ENCODE data around the gene ZNF710. TPM values are rescaled to one million over a fixed set of nuclear protein-coding genes. Genes with fewer than 3 reads are reported as not detected.

The ZNF710 gene
- total and polyA plus RNA-seq, 9 of the 15 experiments (the other 6 are each of a cell fraction or from before 2014, with no cell fraction given) = 0.56 to 14.2 (median 5.2) TPM

DNA sequence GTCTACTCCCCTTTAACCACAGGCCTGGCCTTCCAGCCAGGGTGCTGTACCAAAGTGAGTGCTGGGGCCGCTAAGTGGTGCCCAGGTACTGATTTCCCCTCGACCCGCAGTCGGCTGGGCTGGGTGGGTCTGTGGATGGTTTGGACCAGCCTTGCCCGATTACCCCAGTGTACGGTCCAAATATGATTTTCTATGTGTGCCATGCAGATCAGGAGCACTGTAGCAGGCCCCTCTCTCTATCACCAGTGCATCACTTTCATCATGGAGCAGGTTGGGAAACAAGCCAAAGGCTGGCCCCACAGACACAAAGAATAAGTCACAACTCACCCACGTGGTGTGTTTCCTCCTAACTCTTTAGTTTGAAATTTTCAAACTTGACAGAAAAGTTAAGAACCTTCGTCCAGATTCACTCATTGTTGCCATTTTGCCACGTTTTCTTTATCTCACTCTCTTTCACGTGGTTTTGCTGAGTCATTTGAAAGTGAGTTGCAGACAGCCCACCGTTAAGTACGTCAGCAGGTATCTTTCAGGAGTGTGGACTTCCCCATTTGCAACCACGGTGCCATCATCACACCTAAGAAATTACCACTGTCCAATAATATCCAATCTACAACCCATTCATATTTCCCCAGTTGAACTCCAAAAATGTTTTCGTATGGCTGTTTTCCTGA is 37.0 kb downstream of the ZNF710 start (continued):
- TF ChIP-seq, protein P1, sequence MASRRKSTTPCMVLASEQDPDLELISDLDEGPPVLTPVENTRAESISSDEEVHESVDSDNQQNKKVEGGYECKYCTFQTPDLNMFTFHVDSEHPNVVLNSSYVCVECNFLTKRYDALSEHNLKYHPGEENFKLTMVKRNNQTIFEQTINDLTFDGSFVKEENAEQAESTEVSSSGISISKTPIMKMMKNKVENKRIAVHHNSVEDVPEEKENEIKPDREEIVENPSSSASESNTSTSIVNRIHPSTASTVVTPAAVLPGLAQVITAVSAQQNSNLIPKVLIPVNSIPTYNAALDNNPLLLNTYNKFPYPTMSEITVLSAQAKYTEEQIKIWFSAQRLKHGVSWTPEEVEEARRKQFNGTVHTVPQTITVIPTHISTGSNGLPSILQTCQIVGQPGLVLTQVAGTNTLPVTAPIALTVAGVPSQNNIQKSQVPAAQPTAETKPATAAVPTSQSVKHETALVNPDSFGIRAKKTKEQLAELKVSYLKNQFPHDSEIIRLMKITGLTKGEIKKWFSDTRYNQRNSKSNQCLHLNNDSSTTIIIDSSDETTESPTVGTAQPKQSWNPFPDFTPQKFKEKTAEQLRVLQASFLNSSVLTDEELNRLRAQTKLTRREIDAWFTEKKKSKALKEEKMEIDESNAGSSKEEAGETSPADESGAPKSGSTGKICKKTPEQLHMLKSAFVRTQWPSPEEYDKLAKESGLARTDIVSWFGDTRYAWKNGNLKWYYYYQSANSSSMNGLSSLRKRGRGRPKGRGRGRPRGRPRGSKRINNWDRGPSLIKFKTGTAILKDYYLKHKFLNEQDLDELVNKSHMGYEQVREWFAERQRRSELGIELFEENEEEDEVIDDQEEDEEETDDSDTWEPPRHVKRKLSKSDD (conservative IDR thresholded peaks at IDR 0.05; ENCODE audit: low read length) = no peak
- TF ChIP-seq NR2C1 (IDR thresholded peaks at IDR 0.05) = no peak
- peak; percentile 58 for TF ChIP-seq NR2C1 (tag; IDR thresholded peaks at IDR 0.05)
- no peak for TF ChIP-seq KDM4B (IDR thresholded peaks at IDR 0.05; ENCODE audit: borderline replicate concordance in 2 of 2, low read depth in 1 of 2)
- TF ChIP-seq HDAC2 (IDR thresholded peaks at IDR 0.05) = no peak
- no peak for TF ChIP-seq ZNF76 (CRISPR knock-in tag; IDR thresholded peaks at IDR 0.05; ENCODE audit: borderline replicate concordance)
- TF ChIP-seq, protein P2, sequence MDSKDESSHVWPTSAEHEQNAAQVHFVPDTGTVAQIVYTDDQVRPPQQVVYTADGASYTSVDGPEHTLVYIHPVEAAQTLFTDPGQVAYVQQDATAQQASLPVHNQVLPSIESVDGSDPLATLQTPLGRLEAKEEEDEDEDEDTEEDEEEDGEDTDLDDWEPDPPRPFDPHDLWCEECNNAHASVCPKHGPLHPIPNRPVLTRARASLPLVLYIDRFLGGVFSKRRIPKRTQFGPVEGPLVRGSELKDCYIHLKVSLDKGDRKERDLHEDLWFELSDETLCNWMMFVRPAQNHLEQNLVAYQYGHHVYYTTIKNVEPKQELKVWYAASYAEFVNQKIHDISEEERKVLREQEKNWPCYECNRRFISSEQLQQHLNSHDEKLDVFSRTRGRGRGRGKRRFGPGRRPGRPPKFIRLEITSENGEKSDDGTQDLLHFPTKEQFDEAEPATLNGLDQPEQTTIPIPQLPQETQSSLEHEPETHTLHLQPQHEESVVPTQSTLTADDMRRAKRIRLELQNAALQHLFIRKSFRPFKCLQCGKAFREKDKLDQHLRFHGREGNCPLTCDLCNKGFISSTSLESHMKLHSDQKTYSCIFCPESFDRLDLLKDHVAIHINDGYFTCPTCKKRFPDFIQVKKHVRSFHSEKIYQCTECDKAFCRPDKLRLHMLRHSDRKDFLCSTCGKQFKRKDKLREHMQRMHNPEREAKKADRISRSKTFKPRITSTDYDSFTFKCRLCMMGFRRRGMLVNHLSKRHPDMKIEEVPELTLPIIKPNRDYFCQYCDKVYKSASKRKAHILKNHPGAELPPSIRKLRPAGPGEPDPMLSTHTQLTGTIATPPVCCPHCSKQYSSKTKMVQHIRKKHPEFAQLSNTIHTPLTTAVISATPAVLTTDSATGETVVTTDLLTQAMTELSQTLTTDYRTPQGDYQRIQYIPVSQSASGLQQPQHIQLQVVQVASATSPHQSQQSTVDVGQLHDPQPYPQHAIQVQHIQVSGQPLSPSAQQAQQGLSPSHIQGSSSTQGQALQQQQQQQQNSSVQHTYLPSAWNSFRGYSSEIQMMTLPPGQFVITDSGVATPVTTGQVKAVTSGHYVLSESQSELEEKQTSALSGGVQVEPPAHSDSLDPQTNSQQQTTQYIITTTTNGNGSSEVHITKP (IDR thresholded peaks at IDR 0.05; ENCODE audit: partially characterized antibody) = no peak
- TF ChIP-seq RNF2 (IDR thresholded peaks at IDR 0.05) = no peak
- no peak for TF ChIP-seq SLC30A9 (CRISPR knock-in tag; IDR thresholded peaks at IDR 0.05)
- peak; percentile 84 for TF ChIP-seq SMARCA4 (IDR thresholded peaks at IDR 0.05)
- TF ChIP-seq, protein P3, sequence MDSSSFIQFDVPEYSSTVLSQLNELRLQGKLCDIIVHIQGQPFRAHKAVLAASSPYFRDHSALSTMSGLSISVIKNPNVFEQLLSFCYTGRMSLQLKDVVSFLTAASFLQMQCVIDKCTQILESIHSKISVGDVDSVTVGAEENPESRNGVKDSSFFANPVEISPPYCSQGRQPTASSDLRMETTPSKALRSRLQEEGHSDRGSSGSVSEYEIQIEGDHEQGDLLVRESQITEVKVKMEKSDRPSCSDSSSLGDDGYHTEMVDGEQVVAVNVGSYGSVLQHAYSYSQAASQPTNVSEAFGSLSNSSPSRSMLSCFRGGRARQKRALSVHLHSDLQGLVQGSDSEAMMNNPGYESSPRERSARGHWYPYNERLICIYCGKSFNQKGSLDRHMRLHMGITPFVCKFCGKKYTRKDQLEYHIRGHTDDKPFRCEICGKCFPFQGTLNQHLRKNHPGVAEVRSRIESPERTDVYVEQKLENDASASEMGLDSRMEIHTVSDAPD (CRISPR knock-in tag; IDR thresholded peaks at IDR 0.05) = no peak
- TF ChIP-seq RFX5 (IDR thresholded peaks at IDR 0.05; ENCODE audit: low read depth, low read length) = no peak
- no peak for TF ChIP-seq NFIX (CRISPR knock-in tag; IDR thresholded peaks at IDR 0.05; ENCODE audit: low read depth)
- no peak for TF ChIP-seq MECOM (CRISPR knock-in tag; IDR thresholded peaks at IDR 0.05)
- peak; percentile 21; the same call in 1 of the 2 replicates for TF ChIP-seq NFRKB (IDR thresholded peaks at IDR 0.05; ENCODE audit: low read depth)
- TF ChIP-seq ELF2 (CRISPR knock-in tag; IDR thresholded peaks at IDR 0.05) = no peak
- TF ChIP-seq, protein P4, sequence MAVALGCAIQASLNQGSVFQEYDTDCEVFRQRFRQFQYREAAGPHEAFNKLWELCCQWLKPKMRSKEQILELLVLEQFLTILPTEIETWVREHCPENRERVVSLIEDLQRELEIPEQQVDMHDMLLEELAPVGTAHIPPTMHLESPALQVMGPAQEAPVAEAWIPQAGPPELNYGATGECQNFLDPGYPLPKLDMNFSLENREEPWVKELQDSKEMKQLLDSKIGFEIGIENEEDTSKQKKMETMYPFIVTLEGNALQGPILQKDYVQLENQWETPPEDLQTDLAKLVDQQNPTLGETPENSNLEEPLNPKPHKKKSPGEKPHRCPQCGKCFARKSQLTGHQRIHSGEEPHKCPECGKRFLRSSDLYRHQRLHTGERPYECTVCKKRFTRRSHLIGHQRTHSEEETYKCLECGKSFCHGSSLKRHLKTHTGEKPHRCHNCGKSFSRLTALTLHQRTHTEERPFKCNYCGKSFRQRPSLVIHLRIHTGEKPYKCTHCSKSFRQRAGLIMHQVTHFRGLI (CRISPR knock-in tag; IDR thresholded peaks at IDR 0.05) = no peak

All from K562 (cell line).